Measurements from ENCODE around the gene SLC36A2. TPM values are rescaled to one million over a fixed set of nuclear protein-coding genes. Genes with fewer than 3 reads are reported as not detected.

SLC36A2 gene
- total RNA-seq, 1 experiment from 2014 or later: not detected

- no peak overlapping the region for H3K27ac ChIP-seq (ENCODE audit: low read depth, low read length, poor library complexity, severe bottlenecking)
- intact Hi-C loops (cut with micrococcal nuclease; ENCODE audit: unreplicated experiment): no loop called here
- no peaks in the 10 kb centered on the region for H3K27me3 ChIP-seq (replicated peaks; ENCODE audit: insufficient read depth, low read depth, low read length, poor library complexity)
- ChIA-PET POLR2A (ENCODE audit: low non-redundant PET) (no interaction called here), CTCF (no interaction called here)
- no peaks in the 10 kb centered on the region for H3K36me3 ChIP-seq (ENCODE audit: insufficient read depth, low read length, poor library complexity, severe bottlenecking)
- H3K9me3 ChIP-seq (ENCODE audit: low read depth, low read length, poor library complexity, severe bottlenecking): no peaks in the 10 kb centered on the region
- no TSS peak for BruUV-seq (replicated peaks)
- TF ChIP-seq, protein P1, sequence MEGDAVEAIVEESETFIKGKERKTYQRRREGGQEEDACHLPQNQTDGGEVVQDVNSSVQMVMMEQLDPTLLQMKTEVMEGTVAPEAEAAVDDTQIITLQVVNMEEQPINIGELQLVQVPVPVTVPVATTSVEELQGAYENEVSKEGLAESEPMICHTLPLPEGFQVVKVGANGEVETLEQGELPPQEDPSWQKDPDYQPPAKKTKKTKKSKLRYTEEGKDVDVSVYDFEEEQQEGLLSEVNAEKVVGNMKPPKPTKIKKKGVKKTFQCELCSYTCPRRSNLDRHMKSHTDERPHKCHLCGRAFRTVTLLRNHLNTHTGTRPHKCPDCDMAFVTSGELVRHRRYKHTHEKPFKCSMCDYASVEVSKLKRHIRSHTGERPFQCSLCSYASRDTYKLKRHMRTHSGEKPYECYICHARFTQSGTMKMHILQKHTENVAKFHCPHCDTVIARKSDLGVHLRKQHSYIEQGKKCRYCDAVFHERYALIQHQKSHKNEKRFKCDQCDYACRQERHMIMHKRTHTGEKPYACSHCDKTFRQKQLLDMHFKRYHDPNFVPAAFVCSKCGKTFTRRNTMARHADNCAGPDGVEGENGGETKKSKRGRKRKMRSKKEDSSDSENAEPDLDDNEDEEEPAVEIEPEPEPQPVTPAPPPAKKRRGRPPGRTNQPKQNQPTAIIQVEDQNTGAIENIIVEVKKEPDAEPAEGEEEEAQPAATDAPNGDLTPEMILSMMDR (conservative IDR thresholded peaks at IDR 0.05; ENCODE audit: low read depth, low read length): no peak
- no peak for TF ChIP-seq EZH2 (IDR thresholded peaks at IDR 0.05; ENCODE audit: borderline replicate concordance, low read depth, low read length, poor library complexity, severe bottlenecking)
- no peaks in the 10 kb centered on the region for H3K4me1 ChIP-seq (ENCODE audit: insufficient read depth, low read length, poor library complexity, severe bottlenecking)
- H3K4me3 ChIP-seq (ENCODE audit: low read depth, low read length, poor library complexity, severe bottlenecking): no peak overlapping the region
- no peak for DNase-seq (ENCODE audit: low spot score)
Measured at GRCh38 chr5:151357097-151357496, 9.7 kb upstream of the SLC36A2 start.

DNA sequence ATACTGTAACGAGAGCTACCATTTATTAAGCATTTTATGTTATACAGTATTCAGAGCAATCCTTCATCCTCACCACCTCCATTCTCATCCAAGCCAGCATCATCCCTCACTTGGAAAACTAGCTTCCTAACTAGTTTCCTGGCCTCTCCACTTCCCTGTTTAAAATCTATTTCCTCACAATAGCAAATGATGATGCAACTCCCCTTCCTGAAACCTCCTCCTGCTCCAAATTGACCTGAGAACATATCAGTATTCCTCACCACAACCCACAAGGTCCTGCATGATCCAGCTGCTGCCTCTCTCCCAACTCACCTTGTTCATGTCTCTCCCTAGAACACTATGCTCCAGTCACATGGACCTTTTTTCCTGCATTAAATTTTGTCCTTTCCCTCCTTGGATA, 4.3 kb upstream of the SLC36A2 start:
- H3K4me3 ChIP-seq (ENCODE audit: low read depth, low read length, poor library complexity, severe bottlenecking): no peak overlapping the region
- CTCF ChIA-PET: no interaction called here
- no peaks in the 10 kb centered on the region for H3K36me3 ChIP-seq (ENCODE audit: insufficient read depth, low read length, poor library complexity, severe bottlenecking)
- no TSS peak for BruUV-seq (replicated peaks)
- DNase-seq (ENCODE audit: low spot score): no peak
- no peaks in the 10 kb centered on the region for H3K9me3 ChIP-seq (ENCODE audit: low read depth, low read length, poor library complexity, severe bottlenecking)
- H3K27ac ChIP-seq (ENCODE audit: low read depth, low read length, poor library complexity, severe bottlenecking): no peak overlapping the region
- peaks cover 14% of the 10 kb centered on the region for H3K27me3 ChIP-seq (replicated peaks; ENCODE audit: insufficient read depth, low read depth, low read length, poor library complexity)
- POLR2A ChIA-PET (ENCODE audit: low non-redundant PET): no interaction called here
- no peaks in the 10 kb centered on the region for H3K4me1 ChIP-seq (ENCODE audit: insufficient read depth, low read length, poor library complexity, severe bottlenecking)
- no peak for TF ChIP-seq EZH2 (IDR thresholded peaks at IDR 0.05; ENCODE audit: borderline replicate concordance, low read depth, low read length, poor library complexity, severe bottlenecking)
- TF ChIP-seq, protein P1 (conservative IDR thresholded peaks at IDR 0.05; ENCODE audit: low read depth, low read length): no peak
- intact Hi-C loops (cut with micrococcal nuclease; ENCODE audit: unreplicated experiment): no loop called here

GRCh38 chr5:151348789-151349188, 1.4 kb upstream of the SLC36A2 start:
- Histone ChIP-seq H3K27me3 (replicated peaks; ENCODE audit: insufficient read depth, low read depth, low read length, poor library complexity) (peaks cover 29% of the 10 kb centered on the region), H3K36me3 (ENCODE audit: insufficient read depth, low read length, poor library complexity, severe bottlenecking) (no peaks in the 10 kb centered on the region), H3K4me1 (ENCODE audit: insufficient read depth, low read length, poor library complexity, severe bottlenecking) (no peaks in the 10 kb centered on the region), H3K4me3 (ENCODE audit: low read depth, low read length, poor library complexity, severe bottlenecking) (no peak overlapping the region), H3K27ac (ENCODE audit: low read depth, low read length, poor library complexity, severe bottlenecking) (no peak overlapping the region), H3K9me3 (ENCODE audit: low read depth, low read length, poor library complexity, severe bottlenecking) (no peaks in the 10 kb centered on the region)
- CTCF ChIA-PET: no interaction called here
- no peak for TF ChIP-seq EZH2 (IDR thresholded peaks at IDR 0.05; ENCODE audit: borderline replicate concordance, low read depth, low read length, poor library complexity, severe bottlenecking)
- TF ChIP-seq, protein P1 (conservative IDR thresholded peaks at IDR 0.05; ENCODE audit: low read depth, low read length): no peak
- intact Hi-C loops (cut with micrococcal nuclease; ENCODE audit: unreplicated experiment): no loop called here
- DNase-seq (ENCODE audit: low spot score): no peak
- POLR2A ChIA-PET (ENCODE audit: low non-redundant PET): no interaction called here
- BruUV-seq (replicated peaks): no TSS peak

Data from A673 (cell line).